NT2/D1 (cell line): Measurements from ENCODE around the gene RSPRY1.

ENCODE experiments used
- YY1 ChIP-seq: IDR thresholded peaks from 2 replicates; pipeline ENCODE4 v1.6.1; 2011; ENCODE audit not compliant: insufficient read length, insufficient read depth
- ZNF274 ChIP-seq: IDR thresholded peaks from 2 replicates; pipeline ENCODE4 v1.6.1; 2011; ENCODE audit warnings: mild to moderate bottlenecking, low read depth, low read length

GRCh38 chr16:57202095-57202886 is 16.2 kb downstream of the RSPRY1 start:
- TF ChIP-seq YY1 (no peak), ZNF274 (no peak)
